Measurements from ENCODE around the gene UBALD2.

DNA sequence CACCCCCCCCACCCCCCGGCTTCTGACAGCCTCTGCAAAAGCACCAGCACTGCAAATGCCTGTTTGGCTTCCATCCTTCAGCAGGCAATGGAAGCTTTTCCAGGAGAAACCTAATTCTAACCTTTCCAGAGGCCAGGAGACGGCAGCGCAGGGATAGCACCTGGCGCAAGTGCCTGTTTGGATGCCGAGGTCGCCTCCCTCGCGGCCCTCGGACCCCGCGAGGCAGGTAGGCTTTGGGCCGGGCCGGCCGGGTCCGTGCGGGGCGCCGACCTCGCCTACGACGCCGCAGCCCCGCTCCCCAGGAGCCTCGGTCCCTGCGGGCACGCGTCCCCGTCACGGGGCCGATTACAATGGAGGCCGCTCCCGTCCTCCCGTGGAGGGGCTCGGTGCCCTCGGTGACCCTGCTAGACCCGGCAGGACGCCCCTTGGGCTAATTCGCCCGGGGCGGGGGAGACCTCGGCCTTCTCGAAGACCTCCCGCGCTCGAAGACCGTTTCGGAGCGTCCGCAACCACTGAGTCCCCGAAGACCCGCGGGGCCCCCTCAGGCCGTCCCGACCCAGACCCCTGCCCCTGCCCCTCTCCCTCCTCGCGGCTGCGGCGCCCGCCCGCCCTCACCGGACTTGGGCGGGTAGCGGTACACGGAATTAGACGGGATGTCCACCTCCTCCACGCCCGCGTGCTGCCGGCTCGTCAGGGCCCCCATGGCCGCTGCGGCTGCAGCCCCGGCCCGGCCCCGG is 25.4 kb upstream of the UBALD2 start:
- TF ChIP-seq RCOR1 (IDR thresholded peaks at IDR 0.05; ENCODE audit: insufficient replicate concordance, low read length) (no peak), POLR2A (IDR thresholded peaks at IDR 0.05; ENCODE audit: low read depth, low read length) (no peak), CEBPB (IDR thresholded peaks at IDR 0.05; ENCODE audit: low read depth, low read length) (no peak)
- TF ChIP-seq, protein P1, sequence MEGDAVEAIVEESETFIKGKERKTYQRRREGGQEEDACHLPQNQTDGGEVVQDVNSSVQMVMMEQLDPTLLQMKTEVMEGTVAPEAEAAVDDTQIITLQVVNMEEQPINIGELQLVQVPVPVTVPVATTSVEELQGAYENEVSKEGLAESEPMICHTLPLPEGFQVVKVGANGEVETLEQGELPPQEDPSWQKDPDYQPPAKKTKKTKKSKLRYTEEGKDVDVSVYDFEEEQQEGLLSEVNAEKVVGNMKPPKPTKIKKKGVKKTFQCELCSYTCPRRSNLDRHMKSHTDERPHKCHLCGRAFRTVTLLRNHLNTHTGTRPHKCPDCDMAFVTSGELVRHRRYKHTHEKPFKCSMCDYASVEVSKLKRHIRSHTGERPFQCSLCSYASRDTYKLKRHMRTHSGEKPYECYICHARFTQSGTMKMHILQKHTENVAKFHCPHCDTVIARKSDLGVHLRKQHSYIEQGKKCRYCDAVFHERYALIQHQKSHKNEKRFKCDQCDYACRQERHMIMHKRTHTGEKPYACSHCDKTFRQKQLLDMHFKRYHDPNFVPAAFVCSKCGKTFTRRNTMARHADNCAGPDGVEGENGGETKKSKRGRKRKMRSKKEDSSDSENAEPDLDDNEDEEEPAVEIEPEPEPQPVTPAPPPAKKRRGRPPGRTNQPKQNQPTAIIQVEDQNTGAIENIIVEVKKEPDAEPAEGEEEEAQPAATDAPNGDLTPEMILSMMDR (conservative IDR thresholded peaks at IDR 0.05; ENCODE audit: low read depth, low read length) = no peak
- TF ChIP-seq, protein P2, sequence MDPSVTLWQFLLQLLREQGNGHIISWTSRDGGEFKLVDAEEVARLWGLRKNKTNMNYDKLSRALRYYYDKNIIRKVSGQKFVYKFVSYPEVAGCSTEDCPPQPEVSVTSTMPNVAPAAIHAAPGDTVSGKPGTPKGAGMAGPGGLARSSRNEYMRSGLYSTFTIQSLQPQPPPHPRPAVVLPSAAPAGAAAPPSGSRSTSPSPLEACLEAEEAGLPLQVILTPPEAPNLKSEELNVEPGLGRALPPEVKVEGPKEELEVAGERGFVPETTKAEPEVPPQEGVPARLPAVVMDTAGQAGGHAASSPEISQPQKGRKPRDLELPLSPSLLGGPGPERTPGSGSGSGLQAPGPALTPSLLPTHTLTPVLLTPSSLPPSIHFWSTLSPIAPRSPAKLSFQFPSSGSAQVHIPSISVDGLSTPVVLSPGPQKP (IDR thresholded peaks at IDR 0.05; ENCODE audit: borderline replicate concordance, low read depth, low read length) = no peak

Data from IMR-90 (cell line).